Activated B cell treated with CpG ODN at 0.5 μM for 24 hours (primary cell): Measurements from ENCODE around the gene DYRK1B. TPM values are rescaled to one million over a fixed set of nuclear protein-coding genes. Genes with fewer than 3 reads are reported as not detected.
A peak's percentile ranks its signal among the peaks of the same experiment; 100 is the strongest.

Experiments used
- ATAC-seq: fragments of 200-7000 bp; cut with Tn5 transposase; one replicate; pipeline ENCODE4 v1.10.0; 2021; ENCODE audit warnings: low read depth, mild to moderate bottlenecking, moderate library complexity
- CTCF ChIA-PET: fragments of 350-600 bp; sonication (Branson Sonifier 250); formaldehyde crosslinking; loops from one replicate; lab custom pipeline; 2021; ENCODE audit warnings: antibody characterized with exemption; lab: Charles Lee
- POLR2A ChIA-PET: fragments of 350-600 bp; sonication (Branson Sonifier 250); formaldehyde crosslinking; loops from one replicate; lab custom pipeline; 2021; ENCODE audit warnings: antibody characterized with exemption; lab: Charles Lee
- DNase-seq: peaks from one replicate; pipeline ENCODE4 v3.0.0; 2022
- H3K27ac Mint-ChIP-seq: one replicate; pipeline ENCODE4 v1.8.0; 2020; ENCODE audit warnings: mixed read lengths
- H3K27me3 Mint-ChIP-seq: one replicate; pipeline ENCODE4 v1.8.0; 2021; ENCODE audit warnings: mixed read lengths
- H3K36me3 Mint-ChIP-seq: one replicate; pipeline ENCODE4 v1.8.0; 2021; ENCODE audit warnings: low read depth, mixed read lengths
- H3K4me1 Mint-ChIP-seq: one replicate; pipeline ENCODE4 v1.8.0; 2021; ENCODE audit warnings: mixed read lengths
- H3K4me3 Mint-ChIP-seq: one replicate; pipeline ENCODE4 v1.8.0; 2020; ENCODE audit warnings: mild to moderate bottlenecking, mixed read lengths
- H3K9me3 Mint-ChIP-seq: one replicate; pipeline ENCODE4 v1.8.0; 2020; ENCODE audit warnings: mixed read lengths
- intact Hi-C: fragments of 100-400 bp; cut with micrococcal nuclease; formaldehyde crosslinking; loops from one replicate; pipeline ENCODE4 v1.15.1; 2024
- total RNA-seq: library from RNA; stranded (reverse); gene quantifications from 2 replicates; pipeline ENCODE4 v1.2.3, GENCODE V29; 2022
- TF ChIP-seq, protein P1 (sequence below): fragments of 200-600 bp; IDR thresholded peaks from one replicate; pipeline ENCODE4 v1.8.0; 2022; ENCODE audit warnings: antibody characterized with exemption, mild to moderate bottlenecking

DYRK1B gene
- total RNA-seq, 1 donor from 2014 or later, result 17.2 TPM

DNA sequence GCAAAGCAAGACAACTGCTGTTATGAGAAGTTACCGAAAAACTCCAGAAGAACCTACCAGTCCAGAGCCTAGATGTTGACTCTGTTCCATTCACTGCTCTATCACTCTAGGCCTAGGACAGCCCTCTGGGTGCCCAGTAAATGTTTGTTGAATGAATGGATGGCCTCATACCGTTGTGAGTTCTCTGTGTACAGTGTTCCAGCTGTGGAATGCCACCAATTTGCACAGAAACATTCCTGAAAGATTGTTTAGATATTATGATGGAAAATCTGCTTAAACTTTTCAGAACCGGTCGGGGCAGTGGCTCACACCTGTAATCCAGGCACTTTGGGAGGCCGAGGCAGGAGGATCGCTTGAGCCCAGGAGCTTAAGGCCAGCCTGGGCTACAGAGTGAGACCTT is 13.6 kb upstream of the DYRK1B start:
- Mint-ChIP-seq H3K27me3 (no peaks in the 10 kb centered on the region), H3K27ac (no peak overlapping the region), H3K36me3 (peaks cover 6% of the 10 kb centered on the region), H3K4me3 (no peak overlapping the region), H3K4me1 (peaks cover 38% of the 10 kb centered on the region), H3K9me3 (no peaks in the 10 kb centered on the region)
- no peak for DNase-seq
- intact Hi-C loops, result no loop called here
- TF ChIP-seq, protein P1, sequence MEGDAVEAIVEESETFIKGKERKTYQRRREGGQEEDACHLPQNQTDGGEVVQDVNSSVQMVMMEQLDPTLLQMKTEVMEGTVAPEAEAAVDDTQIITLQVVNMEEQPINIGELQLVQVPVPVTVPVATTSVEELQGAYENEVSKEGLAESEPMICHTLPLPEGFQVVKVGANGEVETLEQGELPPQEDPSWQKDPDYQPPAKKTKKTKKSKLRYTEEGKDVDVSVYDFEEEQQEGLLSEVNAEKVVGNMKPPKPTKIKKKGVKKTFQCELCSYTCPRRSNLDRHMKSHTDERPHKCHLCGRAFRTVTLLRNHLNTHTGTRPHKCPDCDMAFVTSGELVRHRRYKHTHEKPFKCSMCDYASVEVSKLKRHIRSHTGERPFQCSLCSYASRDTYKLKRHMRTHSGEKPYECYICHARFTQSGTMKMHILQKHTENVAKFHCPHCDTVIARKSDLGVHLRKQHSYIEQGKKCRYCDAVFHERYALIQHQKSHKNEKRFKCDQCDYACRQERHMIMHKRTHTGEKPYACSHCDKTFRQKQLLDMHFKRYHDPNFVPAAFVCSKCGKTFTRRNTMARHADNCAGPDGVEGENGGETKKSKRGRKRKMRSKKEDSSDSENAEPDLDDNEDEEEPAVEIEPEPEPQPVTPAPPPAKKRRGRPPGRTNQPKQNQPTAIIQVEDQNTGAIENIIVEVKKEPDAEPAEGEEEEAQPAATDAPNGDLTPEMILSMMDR, result no peak
- CTCF ChIA-PET, result interaction anchor here (2.5 to 5.5 kb wide), 2 partner anchors 54 to 123 kb away, joined by 12 to 90 read pairs; partner anchors contain the start of gene PSMC4
- ATAC-seq, result no peak
- POLR2A ChIA-PET, result interaction anchor here (3.1 to 4.2 kb wide), 2 partner anchors 14 to 122 kb away, joined by 28 to 63 read pairs; partner anchors contain the start of genes DYRK1B and PSMC4

DNA sequence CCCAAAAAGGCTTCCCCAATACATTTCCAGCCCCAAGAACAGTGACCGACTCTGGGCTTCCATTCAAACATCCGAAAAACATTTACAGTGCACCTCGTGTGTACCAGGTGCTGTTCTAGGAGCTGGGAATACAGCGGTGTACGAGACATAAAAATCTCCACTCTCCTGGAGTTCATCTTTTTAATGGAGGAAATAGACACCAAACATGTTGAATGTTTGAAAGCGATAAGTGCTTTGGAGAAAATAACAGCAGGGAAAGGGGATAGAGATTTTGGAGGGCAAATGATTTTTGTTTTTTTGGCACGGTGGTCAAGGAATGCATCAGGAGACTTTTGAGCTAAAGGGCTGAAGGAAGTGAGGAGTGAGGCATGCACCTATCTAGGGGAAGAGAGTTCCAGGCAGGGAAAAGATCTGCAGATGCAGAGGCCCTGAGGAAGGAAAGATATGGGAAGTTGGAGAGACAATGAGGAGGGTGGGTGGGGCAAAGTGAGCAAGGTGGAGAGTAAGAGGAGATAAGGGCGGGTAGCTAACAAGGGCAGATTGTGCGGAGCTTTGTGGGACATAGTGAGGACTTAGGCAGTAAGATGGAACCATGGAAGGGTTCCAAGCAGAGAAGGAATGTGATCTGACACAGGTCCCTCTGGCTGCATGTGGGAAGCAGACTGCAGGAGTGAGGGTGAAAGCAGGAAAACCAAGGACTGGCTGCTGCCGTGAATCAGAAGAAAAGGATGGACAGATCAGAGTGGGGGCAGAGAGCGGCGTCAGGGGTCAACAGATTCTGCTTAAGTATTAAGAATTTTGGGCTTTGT is 12.9 kb upstream of the DYRK1B start:
- peaks cover 42% of the 10 kb centered on the region for H3K4me1 Mint-ChIP-seq

DNA sequence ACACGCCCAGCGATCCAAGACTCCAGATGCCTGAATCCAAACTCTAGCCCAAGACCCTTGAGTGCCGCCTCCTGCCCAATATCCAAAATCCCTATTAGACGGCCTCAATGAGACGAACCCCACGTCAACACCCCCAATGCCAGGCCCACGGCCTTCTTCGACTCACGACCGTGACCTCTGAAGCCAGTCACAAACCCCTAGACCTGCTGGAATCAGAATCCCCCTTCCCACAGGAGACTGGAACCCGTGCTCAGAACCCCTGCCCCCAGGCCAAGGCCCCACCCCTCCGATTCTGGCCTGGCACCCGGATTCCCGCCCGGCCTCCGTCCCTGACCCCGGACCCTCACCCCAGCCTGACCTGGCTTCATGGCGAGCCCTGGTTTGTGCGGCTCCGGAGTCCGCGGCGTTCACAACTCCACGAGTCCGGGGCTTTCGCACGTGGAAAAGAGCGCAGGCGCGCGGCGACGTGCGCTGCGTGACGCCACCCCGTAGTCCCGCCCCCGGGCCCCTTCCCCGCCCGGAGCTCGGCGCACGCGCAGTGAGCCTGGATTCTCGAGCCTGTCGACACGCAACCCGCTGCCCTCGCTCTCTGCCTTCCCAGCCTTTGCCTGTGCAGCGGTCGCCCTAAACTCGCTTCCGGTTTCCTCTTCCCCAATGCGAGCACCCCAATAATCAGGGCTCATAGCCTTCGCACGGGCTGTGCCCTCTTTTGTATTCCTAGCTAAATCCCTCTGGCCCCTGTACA is 12.1 kb upstream of the DYRK1B start, which contains the start of gene FBL:
Gene FBL (minus strand): TSS at position 447 of the 745 bp plus-strand sequence. CDS start 79 bp downstream, at position 368.
- Mint-ChIP-seq H3K27ac (peak within 1 kb of the TSS; percentile 93), H3K4me1 (peaks cover 45% of the 10 kb centered on the region), H3K36me3 (peaks cover 9% of the 10 kb centered on the region), H3K9me3 (no peaks in the 10 kb centered on the region), H3K4me3 (peak within 1 kb of the TSS; percentile 93), H3K27me3 (no peaks in the 10 kb centered on the region)
- peak; percentile 94 for ATAC-seq
- ChIA-PET POLR2A (interaction anchor here (0.5 to 4.2 kb wide), 12 partner anchors 12 to 932 kb away, joined by 3 to 63 read pairs (median 4); partner anchors contain the start of genes DYRK1B, PSMC4, RAB4B and RPS16), CTCF (interaction anchor here (1.2 to 5.5 kb wide), 5 partner anchors 12 to 124 kb away, joined by 3 to 90 read pairs (median 7); partner anchors contain the start of genes DYRK1B and PSMC4)
- DNase-seq, result peak; percentile 98
- TF ChIP-seq, protein P1, result no peak
- intact Hi-C loops, result loop anchor here (1.0 to 2.0 kb wide), 4 partner anchors 13 to 125 kb away; partner anchors contain the start of gene PSMC4

More for the DNA sequence above, 12.9 kb upstream of the DYRK1B start:
- DNase-seq, result no peak
- peak overlapping the region; percentile 93 for H3K4me3 Mint-ChIP-seq
- ATAC-seq, result no peak
- ChIA-PET CTCF (interaction anchor here (2.5 to 5.5 kb wide), 2 partner anchors 54 to 124 kb away, joined by 12 to 90 read pairs; partner anchors contain the start of gene PSMC4), POLR2A (interaction anchor here (0.5 to 4.2 kb wide), 9 partner anchors 13 to 931 kb away, joined by 3 to 63 read pairs (median 5); partner anchors contain the start of genes DYRK1B, PSMC4, RAB4B and RPS16)
- intact Hi-C loops, result loop anchor here (1.0 kb wide), 3 partner anchors 14 to 124 kb away; partner anchors contain the start of gene PSMC4
- TF ChIP-seq, protein P1, result no peak
- H3K9me3 Mint-ChIP-seq, result no peaks in the 10 kb centered on the region
- peak overlapping the region; percentile 93 for H3K27ac Mint-ChIP-seq
- H3K36me3 Mint-ChIP-seq, result peaks cover 9% of the 10 kb centered on the region
- H3K27me3 Mint-ChIP-seq, result no peaks in the 10 kb centered on the region

DNA sequence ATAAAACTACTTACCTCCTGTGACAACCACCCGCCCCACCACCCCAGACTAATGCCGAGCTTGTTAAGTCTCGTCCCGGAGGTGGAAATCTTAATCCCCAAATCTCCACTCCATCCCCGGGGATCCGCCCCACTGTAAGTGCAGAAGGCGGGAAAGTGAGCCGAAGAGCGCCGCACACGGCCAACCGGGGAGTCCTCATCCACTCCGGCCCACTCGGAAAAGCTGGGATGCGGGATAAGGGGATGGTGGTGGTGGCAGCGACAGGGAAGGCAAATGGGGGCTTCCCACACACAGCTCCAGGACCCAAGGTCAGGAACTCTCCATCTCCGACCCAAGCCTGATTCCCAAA is 11.6 kb upstream of the DYRK1B start:
- intact Hi-C loops, result loop anchor here (2.0 kb wide), 1 partner anchor 81 kb away; no protein-coding TSS in a partner anchor
- no peak for ATAC-seq
- Mint-ChIP-seq H3K4me3 (peak overlapping the region; percentile 93), H3K4me1 (peaks cover 45% of the 10 kb centered on the region), H3K27ac (peak overlapping the region; percentile 93), H3K9me3 (no peaks in the 10 kb centered on the region), H3K27me3 (no peaks in the 10 kb centered on the region), H3K36me3 (peaks cover 11% of the 10 kb centered on the region)
- POLR2A ChIA-PET, result interaction anchor here (0.6 to 4.2 kb wide), 7 partner anchors 12 to 410 kb away, joined by 3 to 63 read pairs (median 5); partner anchors contain the start of genes DYRK1B, PSMC4 and RPS16
- CTCF ChIA-PET, result interaction anchor here (1.2 to 5.5 kb wide), 5 partner anchors 12 to 125 kb away, joined by 3 to 90 read pairs (median 7); partner anchors contain the start of genes DYRK1B and PSMC4
- DNase-seq, result no peak
- TF ChIP-seq, protein P1, result no peak
